Body of pancreas (tissue), 4 donors: ENCODE results near the gene CEP55.

Experiments
- CTCF ChIP-seq, 7 experiments: fragments of 450-650 bp in 4 of 7; fragments of 200-600 bp in 3 of 7; sonication (generic) in 3 of 7; IDR thresholded peaks; one replicate each; pipeline ENCODE4 v1.5.1; 2016 to 2019; ENCODE audit warnings: antibody characterized with exemption in 7 of 7
- POLR2A ChIP-seq, 3 donors: fragments of 450-650 bp; IDR thresholded peaks; one replicate each; pipeline ENCODE4 v1.6.1; 2016; ENCODE audit warnings: antibody characterized with exemption in 3 of 3, mild to moderate bottlenecking in 2 of 3

GRCh38 chr10:93478873-93479272 is 17.5 kb upstream of the CEP55 start:
- TF ChIP-seq CTCF (IDR thresholded peaks at IDR 0.05) (no peak), POLR2A (IDR thresholded peaks at IDR 0.05) (no peak)
